H1 (cell line): ENCODE results near the gene PCDHGB1. TPM values are rescaled to one million over a fixed set of nuclear protein-coding genes. Genes with fewer than 3 reads are reported as not detected.

Experiments
- CTCF ChIA-PET: fragments of 300-600 bp; sonication (Branson Sonifier 250); formaldehyde crosslinking; loops from one replicate; lab custom pipeline; 2021; ENCODE audit not compliant: partially characterized antibody; lab: Charles Lee
- POLR2A ChIA-PET: fragments of 300-600 bp; sonication (Branson Sonifier 250); formaldehyde crosslinking; loops from one replicate; lab custom pipeline; 2021; ENCODE audit warnings: inconsistent platforms; ENCODE audit not compliant: partially characterized antibody; lab: Charles Lee
- DNase-seq, 2 experiments: peaks; one replicate each; pipeline versions ENCODE4 v3.0.0 to v3.0.0-alpha.2; 2010 to 2022; ENCODE audit warnings: low spot score in 2 of 2, low read depth in 1 of 2, mixed read lengths in 1 of 2
- FAIRE-seq: peaks from 2 replicates; lab custom pipeline; 2011; peaks lifted over from hg19 to GRCh38; lab: Jason Lieb, UNC
- H2AFZ ChIP-seq: 2 replicates; pipeline ENCODE4 v1.8.1; 2012; ENCODE audit warnings: low read length, inconsistent platforms
- H2AK5ac ChIP-seq: 2 replicates; pipeline ENCODE4 v1.6.1; 2013; ENCODE audit warnings: low read depth, low read length
- H2BK120ac ChIP-seq: replicated peaks from 2 replicates; pipeline ENCODE3; 2013; ENCODE audit warnings: low read depth, low read length, inconsistent platforms
- H2BK12ac ChIP-seq: 2 replicates; pipeline ENCODE4 v1.6.1; 2013; ENCODE audit warnings: low read depth, low read length
- H2BK15ac ChIP-seq: 2 replicates; pipeline ENCODE4 v1.6.1; 2013; ENCODE audit warnings: low read length
- H2BK20ac ChIP-seq: 2 replicates; pipeline ENCODE4 v1.6.1; 2013; ENCODE audit warnings: low read length
- H2BK5ac ChIP-seq: 2 replicates; pipeline ENCODE4 v1.6.1; 2013; ENCODE audit warnings: low read depth, low read length
- H3K14ac ChIP-seq: 2 replicates; pipeline ENCODE4 v1.6.1; 2013; ENCODE audit warnings: inconsistent platforms; ENCODE audit not compliant: insufficient read length
- H3K18ac ChIP-seq: 2 replicates; pipeline ENCODE4 v1.6.1; 2013; ENCODE audit warnings: low read length; ENCODE audit errors: extremely low read depth
- H3K23ac ChIP-seq: 2 replicates; pipeline ENCODE4 v1.6.1; 2013; ENCODE audit warnings: inconsistent platforms; ENCODE audit not compliant: insufficient read length
- H3K23me2 ChIP-seq: 2 replicates; pipeline ENCODE4 v1.6.1; 2013; ENCODE audit warnings: low read depth, low read length
- H3K27ac ChIP-seq: 2 replicates; pipeline ENCODE4 v1.6.1; 2011; ENCODE audit warnings: low read depth, low read length, inconsistent platforms
- H3K27me3 ChIP-seq, 4 experiments: replicated peaks in 1 of 4; 1 replicate in 1 of 4; 2 replicates in 3 of 4; pipeline versions ENCODE4 v1.6.1 to v1.8.1; 2011 to 2013; ENCODE audit warnings: low read length in 3 of 4, mild to moderate bottlenecking in 3 of 4, inconsistent platforms in 2 of 4, mixed read lengths in 2 of 4, moderate library complexity in 1 of 4; ENCODE audit not compliant: control insufficient read depth in 3 of 4, insufficient read depth in 3 of 4; ENCODE audit errors: extremely low read depth in 1 of 4
- H3K36me3 ChIP-seq, 4 experiments: 2 replicates each; pipeline versions ENCODE4 v1.6.1 to v1.8.1; 2011 to 2013; ENCODE audit warnings: mild to moderate bottlenecking in 4 of 4, low read length in 3 of 4, moderate library complexity in 2 of 4, control low read depth in 1 of 4, inconsistent platforms in 1 of 4; ENCODE audit not compliant: insufficient read depth in 4 of 4, control insufficient read depth in 2 of 4
- H3K4ac ChIP-seq: replicated peaks from 2 replicates; pipeline ENCODE3; 2013; ENCODE audit warnings: low read length, low read depth, mixed read lengths, inconsistent platforms; ENCODE audit not compliant: insufficient read length
- H3K4me1 ChIP-seq, 4 experiments: replicated peaks in 1 of 4; 1 replicate in 1 of 4; 2 replicates in 3 of 4; pipeline versions ENCODE4 v1.6.1 to v1.8.1; 2011 to 2013; ENCODE audit warnings: low read length in 3 of 4, inconsistent platforms in 2 of 4, mixed read lengths in 1 of 4; ENCODE audit not compliant: insufficient read depth in 4 of 4, control insufficient read depth in 3 of 4
- H3K4me2 ChIP-seq, 2 experiments: 2 replicates each; pipeline versions ENCODE4 v1.6.1 to v1.8.1; 2011 to 2013; ENCODE audit warnings: low read depth in 2 of 2, low read length in 2 of 2, control low read depth in 1 of 2, inconsistent platforms in 1 of 2, mild to moderate bottlenecking in 1 of 2; ENCODE audit not compliant: insufficient read depth in 1 of 2
- H3K4me3 ChIP-seq, 4 experiments: fragments of 200-600, 300-600 bp in 1 of 4; sonication (generic), shearing (Covaris generic), sonication (Bioruptor Twin) in 1 of 4; 2 replicates each; pipeline versions ENCODE4 v1.5.1 to v1.8.1; 2011 to 2016; ENCODE audit warnings: low read length in 4 of 4, low read depth in 3 of 4, control low read depth in 2 of 4, inconsistent platforms in 2 of 4, mild to moderate bottlenecking in 2 of 4, mixed read lengths in 1 of 4, moderate library complexity in 1 of 4; ENCODE audit not compliant: insufficient read depth in 2 of 4; ENCODE audit errors: extremely low read depth in 1 of 4
- H3K56ac ChIP-seq: replicated peaks from 2 replicates; pipeline ENCODE3; 2013; ENCODE audit warnings: low read depth, mild to moderate bottlenecking, mixed read lengths, low read length, inconsistent platforms; ENCODE audit not compliant: insufficient read length
- H3K79me1 ChIP-seq: 2 replicates; pipeline ENCODE4 v1.6.1; 2013; ENCODE audit warnings: low read depth, low read length, control low read depth
- H3K79me2 ChIP-seq, 2 experiments: 2 replicates each; pipeline versions ENCODE4 v1.6.1 to v1.8.1; 2012 to 2013; ENCODE audit warnings: low read length in 2 of 2, mild to moderate bottlenecking in 2 of 2, inconsistent platforms in 1 of 2; ENCODE audit not compliant: insufficient read depth in 2 of 2, control insufficient read depth in 1 of 2
- H3K9ac ChIP-seq, 4 experiments: replicated peaks in 1 of 4; 1 replicate in 1 of 4; 2 replicates in 3 of 4; pipeline versions ENCODE4 v1.6.1 to v1.8.1; 2011 to 2013; ENCODE audit warnings: low read depth in 3 of 4, low read length in 3 of 4, control low read depth in 2 of 4, mild to moderate bottlenecking in 2 of 4, moderate library complexity in 2 of 4, inconsistent platforms in 1 of 4; ENCODE audit errors: extremely low read depth in 1 of 4
- H3K9me3 ChIP-seq, 2 experiments: 2 replicates each; pipeline versions ENCODE4 v1.6.1 to v1.8.1; 2012 to 2013; ENCODE audit warnings: mild to moderate bottlenecking in 2 of 2, moderate library complexity in 2 of 2, control low read depth in 1 of 2, inconsistent platforms in 1 of 2, low read depth in 1 of 2, low read length in 1 of 2, mixed read lengths in 1 of 2; ENCODE audit not compliant: insufficient read depth in 2 of 2
- H4K20me1 ChIP-seq, 2 experiments: replicated peaks in 1 of 2; 2 replicates each; pipeline versions ENCODE3 to v1.8.1; 2011 to 2013; ENCODE audit warnings: inconsistent platforms in 2 of 2, low read length in 2 of 2, mild to moderate bottlenecking in 1 of 2; ENCODE audit not compliant: insufficient read depth in 2 of 2, control insufficient read depth in 1 of 2
- H4K5ac ChIP-seq: 2 replicates; pipeline ENCODE4 v1.6.1; 2013; ENCODE audit warnings: low read length, low read depth, mixed read lengths, inconsistent platforms; ENCODE audit not compliant: insufficient read length
- H4K8ac ChIP-seq: 2 replicates; pipeline ENCODE4 v1.8.0; 2013; ENCODE audit warnings: mild to moderate bottlenecking, moderate library complexity, low read length, inconsistent platforms; ENCODE audit not compliant: insufficient read depth; ENCODE audit errors: extremely low read depth
- H4K91ac ChIP-seq: replicated peaks from 2 replicates; pipeline ENCODE3; 2013; ENCODE audit warnings: low read length, mixed read lengths, inconsistent platforms; ENCODE audit not compliant: insufficient read length
- BRCA1 ChIP-seq: IDR thresholded peaks from 2 replicates; pipeline ENCODE4 v1.6.1; 2012; ENCODE audit warnings: low read depth, low read length, improper control_type of control experiment
- CTBP2 ChIP-seq: IDR thresholded peaks from 2 replicates; pipeline ENCODE4 v1.7.0; 2011; ENCODE audit warnings: borderline replicate concordance, mild to moderate bottlenecking, moderate library complexity, mixed read lengths, low read length; ENCODE audit not compliant: insufficient read depth, insufficient read length
- NANOG ChIP-seq: IDR thresholded peaks from 2 replicates; pipeline ENCODE4 v1.6.1; 2011; ENCODE audit warnings: low read length, low read depth, mild to moderate bottlenecking, inconsistent platforms; ENCODE audit not compliant: insufficient read depth, poor library complexity, severe bottlenecking
- NRF1 ChIP-seq: IDR thresholded peaks from 2 replicates; pipeline ENCODE4 v1.6.1; 2011; ENCODE audit warnings: mild to moderate bottlenecking, low read depth, low read length, improper control_type of control experiment
- POLR2AphosphoS5 ChIP-seq: IDR thresholded peaks from 2 replicates; pipeline ENCODE4 v1.6.1; 2011; ENCODE audit warnings: low read depth, low read length
- RXRA ChIP-seq: IDR thresholded peaks from 2 replicates; pipeline ENCODE4 v1.6.1; 2011; ENCODE audit warnings: low read depth, mild to moderate bottlenecking, low read length, moderate library complexity; ENCODE audit not compliant: insufficient read depth
- SAP30 ChIP-seq: fragments of 300-600 bp; sonication (generic); IDR thresholded peaks from 2 replicates; pipeline ENCODE4 v1.7.1; 2012; ENCODE audit warnings: low read length, moderate library complexity, mild to moderate bottlenecking, inconsistent platforms; ENCODE audit not compliant: insufficient read depth, insufficient replicate concordance
- SRF ChIP-seq: IDR thresholded peaks from 2 replicates; pipeline ENCODE4 v1.6.1; 2011; ENCODE audit warnings: mild to moderate bottlenecking, low read depth, low read length, moderate library complexity
- TEAD4 ChIP-seq: IDR thresholded peaks from 2 replicates; pipeline ENCODE4 v1.6.1; 2012; ENCODE audit warnings: low read depth, low read length, inconsistent platforms, mixed read lengths
- YY1 ChIP-seq: IDR thresholded peaks from 2 replicates; pipeline ENCODE4 v1.6.1; 2011; ENCODE audit warnings: low read depth, mild to moderate bottlenecking, low read length
- WGBS, 2 experiments: shearing (Covaris generic) in 1 of 2; methylation state at CpG; one replicate each; pipeline versions ENCODE4 v1.1.6 to v1.1.7; 2013 to 2015; ENCODE audit warnings: low lambda C conversion rate in 2 of 2, mixed read lengths in 2 of 2, inconsistent platforms in 1 of 2, low coverage in 1 of 2, missing lambda C conversion rate in 1 of 2; ENCODE audit not compliant: insufficient replicate concordance in 2 of 2, insufficient coverage in 1 of 2, insufficient read length in 1 of 2; ENCODE audit errors: extremely low coverage in 1 of 2, missing lambda C conversion rate in 1 of 2; 5-methylcytosine and 5-hydroxymethylcytosine counted together
- polyA plus RNA-seq, 7 experiments: library from polyadenylated mRNA; depleted of rRNA in 3 of 7; stranded (reverse) in 5 of 7; unstranded in 2 of 7; fragments of >200 nt in 5 of 7; fragments of 200-250 nt in 2 of 7; gene quantifications; 1 replicate in 5 of 7; 2 replicates in 1 of 7; 4 replicates in 1 of 7; pipeline versions ENCODE4 v1.2.1 to v1.2.3, GENCODE V29; 2011 to 2013; ENCODE audit warnings: missing spikeins in 2 of 7, mixed read lengths in 2 of 7
- total RNA-seq: library from RNA; stranded (reverse); fragmentation: NEBNext Ultra II Directional; extraction: Animal tissue kit (Norgen Biotek cat#: 25700); gene quantifications from 2 replicates; pipeline ENCODE4 v1.2.1, GENCODE V29; 2021
- TF ChIP-seq, protein P1 (sequence below): IDR thresholded peaks from 2 replicates; pipeline ENCODE4 v1.6.1; 2011; ENCODE audit warnings: low read depth, mild to moderate bottlenecking, low read length; ENCODE audit not compliant: insufficient read depth

PCDHGB1 gene
- total and polyA plus RNA-seq, 2 of the 8 experiments (the other 6 are each of a cell fraction or from before 2014, with no cell fraction given), result 1.3 to 2.8 TPM

DNA sequence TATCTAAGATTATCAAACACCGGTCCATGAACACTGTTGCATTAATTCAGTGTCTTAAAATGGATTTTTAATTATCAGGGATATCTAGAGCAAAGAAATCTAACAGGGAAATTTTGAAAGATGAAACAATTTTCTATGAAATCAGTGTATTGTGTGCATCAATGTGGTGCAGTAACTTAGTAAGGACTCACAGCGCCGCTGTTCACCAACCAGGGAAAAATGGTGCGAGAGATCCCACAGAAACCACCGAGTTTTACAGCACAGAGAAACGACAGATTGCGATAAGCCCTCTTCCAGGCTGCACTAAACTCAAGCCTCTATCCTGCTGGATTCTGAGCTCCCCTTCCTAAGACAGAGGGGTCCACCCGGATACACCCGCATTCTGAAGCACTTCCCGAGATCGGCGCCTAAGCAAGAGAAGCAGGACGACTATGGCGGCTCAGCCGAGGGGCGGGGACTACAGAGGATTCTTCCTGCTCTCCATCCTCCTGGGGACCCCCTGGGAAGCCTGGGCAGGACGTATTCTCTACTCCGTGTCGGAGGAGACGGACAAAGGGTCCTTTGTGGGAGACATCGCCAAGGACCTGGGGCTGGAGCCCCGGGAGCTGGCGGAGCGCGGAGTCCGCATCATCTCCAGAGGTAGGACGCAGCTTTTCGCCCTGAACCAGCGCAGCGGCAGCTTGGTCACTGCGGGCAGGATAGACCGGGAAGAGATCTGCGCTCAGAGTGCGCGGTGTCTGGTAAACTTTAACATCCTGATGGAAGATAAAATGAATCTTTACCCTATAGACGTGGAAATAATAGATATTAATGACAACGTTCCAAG, 32.8 kb downstream of the PCDHGB1 start, which contains the start of gene PCDHGA7:
Gene PCDHGA7 (plus strand): TSS at position 274 of the 826 bp plus-strand sequence. CDS start 158 bp downstream, at position 432.
- no peaks in the 10 kb centered on the region; the same call in 1 of the 2 replicates for H3K23me2 ChIP-seq
- no peak within 1 kb of the TSS for H2AK5ac ChIP-seq
- H2BK12ac ChIP-seq, result no peak within 1 kb of the TSS
- H3K79me1 ChIP-seq, result no peaks in the 10 kb centered on the region
- no peak within 1 kb of the TSS for H2BK120ac ChIP-seq
- no peak within 1 kb of the TSS for H3K18ac ChIP-seq
- no peak within 1 kb of the TSS for H2BK20ac ChIP-seq
- no peak within 1 kb of the TSS; the same call in 1 of the 2 replicates for H4K8ac ChIP-seq
- H3K4ac ChIP-seq, result no peak within 1 kb of the TSS
- no peak within 1 kb of the TSS for H3K9ac ChIP-seq
- no peaks in the 10 kb centered on the region for H3K27me3 ChIP-seq
- no peak for DNase-seq
- H3K9me3 ChIP-seq, result peaks cover 22 to 26% of the 10 kb centered on the region in 2 experiments
- ChIA-PET CTCF (interaction anchor here (0.7 to 1.0 kb wide), 3 partner anchors 27 to 160 kb away, joined by 3 to 4 read pairs (median 3); partner anchors contain the start of gene PCDHB14), POLR2A (no interaction called here)
- H4K20me1 ChIP-seq, result no peaks in the 10 kb centered on the region
- no peak for FAIRE-seq
- no peak within 1 kb of the TSS for H3K4me2 ChIP-seq
- no peak within 1 kb of the TSS for H2AFZ ChIP-seq
- no peaks in the 10 kb centered on the region for H3K79me2 ChIP-seq
- no peak within 1 kb of the TSS for H4K5ac ChIP-seq
- H3K14ac ChIP-seq, result no peak within 1 kb of the TSS
- H2BK15ac ChIP-seq, result no peak within 1 kb of the TSS
- H3K23ac ChIP-seq, result no peak within 1 kb of the TSS
- H3K36me3 ChIP-seq, result no peaks in the 10 kb centered on the region; a peak in 1 of 8 replicates
- WGBS, 2 experiments, result 95% methylated on average over 37 of the region's 37 CpGs; no CpG with 5 or more reads in 1 of the 2 experiments
- H3K4me3 ChIP-seq, result no peak within 1 kb of the TSS
- no peak within 1 kb of the TSS for H2BK5ac ChIP-seq
- H3K27ac ChIP-seq, result no peak within 1 kb of the TSS
- H3K56ac ChIP-seq, result no peak within 1 kb of the TSS
- H3K4me1 ChIP-seq, result no peaks in the 10 kb centered on the region
- no peak within 1 kb of the TSS for H4K91ac ChIP-seq
- TF ChIP-seq SAP30, result no peak
- no peak for TF ChIP-seq NANOG
- TF ChIP-seq NRF1, result no peak
- no peak for TF ChIP-seq CTBP2
- TF ChIP-seq BRCA1, result no peak
- TF ChIP-seq POLR2AphosphoS5, result no peak
- TF ChIP-seq RXRA, result no peak
- TF ChIP-seq SRF, result no peak
- no peak for TF ChIP-seq YY1
- no peak for TF ChIP-seq TEAD4
- TF ChIP-seq, protein P1, sequence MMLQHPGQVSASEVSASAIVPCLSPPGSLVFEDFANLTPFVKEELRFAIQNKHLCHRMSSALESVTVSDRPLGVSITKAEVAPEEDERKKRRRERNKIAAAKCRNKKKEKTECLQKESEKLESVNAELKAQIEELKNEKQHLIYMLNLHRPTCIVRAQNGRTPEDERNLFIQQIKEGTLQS, result no peak
